Activated T-helper 1 cell treated with Interleukin-2 at 50 U/mL for 16 hours (primary cell): Measurements from ENCODE around the gene CFAP210.
"Not testable (repeated sequence)": the region's sequence is repeated elsewhere in the genome, so short reads cannot be mapped to it uniquely, and the experiment has no call there.

Source experiments
- DNase-seq: peaks from one replicate; pipeline ENCODE4 v3.0.0-alpha.2; 2020; ENCODE audit warnings: low read depth

CFAP210 gene

GRCh38 chr2:169712791-169713227 lies 18.6 kb upstream of the CFAP210 start:
- no peak for DNase-seq

GRCh38 chr2:169711751-169712509 lies 17.7 kb upstream of the CFAP210 start:
- DNase-seq: no peak

- DNase-seq: no peak
Observed at GRCh38 chr2:169709981-169710380, 15.8 kb upstream of the CFAP210 start.

- DNase-seq: no peak
Observed at GRCh38 chr2:169709331-169709730, 15.1 kb upstream of the CFAP210 start.

GRCh38 chr2:169707626-169708025 lies 13.4 kb upstream of the CFAP210 start:
- no peak for DNase-seq

- no peak for DNase-seq
Observed at GRCh38 chr2:169705927-169706326, 11.7 kb upstream of the CFAP210 start.

- no peak for DNase-seq
Observed at GRCh38 chr2:169704160-169704708, 10.0 kb upstream of the CFAP210 start.

- DNase-seq: no peak
Observed at GRCh38 chr2:169702996-169703395, 8.8 kb upstream of the CFAP210 start.

- not testable (repeated sequence) for DNase-seq
Observed at GRCh38 chr2:169699173-169699572, 5.0 kb upstream of the CFAP210 start.

GRCh38 chr2:169696381-169696780 lies 2.2 kb upstream of the CFAP210 start:
- no peak for DNase-seq

- DNase-seq: no peak
Observed at GRCh38 chr2:169694894-169695260, 672 bp upstream of the CFAP210 start.

GRCh38 chr2:169693360-169693759 lies 845 bp downstream of the CFAP210 start:
- no peak for DNase-seq

- DNase-seq: no peak
Observed at GRCh38 chr2:169692718-169693117, 1.5 kb downstream of the CFAP210 start.

GRCh38 chr2:169690958-169691357 lies 3.2 kb downstream of the CFAP210 start:
- no peak for DNase-seq

- DNase-seq: not testable (repeated sequence)
Observed at GRCh38 chr2:169687943-169688342, 6.3 kb downstream of the CFAP210 start.

GRCh38 chr2:169686825-169687224 lies 7.4 kb downstream of the CFAP210 start:
- DNase-seq: not testable (repeated sequence)

GRCh38 chr2:169684712-169685111 lies 9.5 kb downstream of the CFAP210 start:
- not testable (repeated sequence) for DNase-seq

- DNase-seq: no peak
Observed at GRCh38 chr2:169684135-169684565, 10.1 kb downstream of the CFAP210 start.

GRCh38 chr2:169683425-169684134 lies 10.6 kb downstream of the CFAP210 start:
- DNase-seq: no peak

- no peak for DNase-seq
Observed at GRCh38 chr2:169683054-169683424, 11.2 kb downstream of the CFAP210 start.

- no peak for DNase-seq
Observed at GRCh38 chr2:169676850-169677249, 17.4 kb downstream of the CFAP210 start.

GRCh38 chr2:169676357-169676756 lies 17.8 kb downstream of the CFAP210 start:
- DNase-seq: no peak

GRCh38 chr2:169673921-169674320 lies 20.3 kb downstream of the CFAP210 start:
- DNase-seq: no peak
